Karpas-422 (cell line): ENCODE measurements around the gene DZIP1L. TPM values are rescaled to one million over a fixed set of nuclear protein-coding genes. Genes with fewer than 3 reads are reported as not detected.

Experiments
- DNase-seq: peaks from one replicate; pipeline ENCODE4 v3.0.0-alpha.2; 2015
- H2AFZ ChIP-seq: fragments of 200-600 bp; sonication (generic); 2 replicates; pipeline ENCODE4 v1.6.1; 2014; ENCODE audit warnings: antibody characterized with exemption, low read length, mixed read lengths
- H3K27ac ChIP-seq: fragments of 200-600 bp; sonication (generic); 2 replicates; pipeline ENCODE4 v1.5.1; 2014; ENCODE audit warnings: mild to moderate bottlenecking, low read length, moderate library complexity
- H3K27me3 ChIP-seq: fragments of 200-600 bp; sonication (generic); 2 replicates; pipeline ENCODE4 v1.6.1; 2014; ENCODE audit warnings: low read length, mixed read lengths
- H3K36me3 ChIP-seq: fragments of 200-600 bp; sonication (generic); 2 replicates; pipeline ENCODE4 v1.6.1; 2014; ENCODE audit warnings: low read length, mixed read lengths; ENCODE audit not compliant: insufficient read depth
- H3K4me1 ChIP-seq: fragments of 200-600 bp; sonication (generic); 2 replicates; pipeline ENCODE4 v1.6.1; 2014; ENCODE audit warnings: mild to moderate bottlenecking, low read length, mixed read lengths
- H3K4me2 ChIP-seq: fragments of 200-600 bp; sonication (generic); 2 replicates; pipeline ENCODE4 v1.6.1; 2014; ENCODE audit warnings: low read length, low read depth, mild to moderate bottlenecking; ENCODE audit not compliant: poor library complexity, severe bottlenecking
- H3K4me3 ChIP-seq: fragments of 200-600 bp; sonication (generic); 2 replicates; pipeline ENCODE4 v1.5.1; 2014; ENCODE audit warnings: mild to moderate bottlenecking, antibody characterized with exemption, low read length, mixed read lengths
- H3K79me2 ChIP-seq: fragments of 200-600 bp; sonication (generic); 2 replicates; pipeline ENCODE4 v1.6.1; 2014; ENCODE audit warnings: mild to moderate bottlenecking, low read length, mixed read lengths
- H3K9ac ChIP-seq: fragments of 200-600 bp; sonication (generic); 2 replicates; pipeline ENCODE4 v1.6.0; 2014; ENCODE audit warnings: low read length
- H3K9me2 ChIP-seq: fragments of 200-600 bp; sonication (generic), shearing (Covaris generic); replicated peaks from 2 replicates; pipeline ENCODE4 v1.6.0; 2014; ENCODE audit warnings: mild to moderate bottlenecking, low read length, moderate library complexity; ENCODE audit not compliant: insufficient read depth
- H3K9me3 ChIP-seq: fragments of 300-700, 200-600 bp; sonication (generic); 2 replicates; pipeline ENCODE4 v1.6.1; 2014; ENCODE audit warnings: low read length, mixed read lengths
- H4K20me1 ChIP-seq: fragments of 200-600 bp; sonication (generic); 2 replicates; pipeline ENCODE4 v1.6.1; 2014; ENCODE audit warnings: mild to moderate bottlenecking, antibody characterized with exemption, low read length, low read depth; ENCODE audit not compliant: insufficient read depth
- total RNA-seq: library from RNA; depleted of rRNA; stranded (reverse); fragments of >200 nt; shearing (Covaris generic); gene quantifications from 2 replicates; pipeline ENCODE4 v1.2.3, GENCODE V29; 2014; ENCODE audit warnings: low replicate concordance

DZIP1L gene
- total RNA-seq, 1 experiment from 2014 or later = not detected

- H3K9me2 ChIP-seq = no peaks in the 10 kb centered on the region
- no peaks in the 10 kb centered on the region for H3K79me2 ChIP-seq
- no peak for DNase-seq
- H2AFZ ChIP-seq = no peak overlapping the region
- no peaks in the 10 kb centered on the region for H3K36me3 ChIP-seq
- no peaks in the 10 kb centered on the region; the same call in 1 of the 2 replicates for H3K27me3 ChIP-seq
- H3K4me3 ChIP-seq = no peak overlapping the region
- H3K4me1 ChIP-seq = no peaks in the 10 kb centered on the region
- no peak overlapping the region for H3K27ac ChIP-seq
- no peak overlapping the region for H3K9ac ChIP-seq
- no peaks in the 10 kb centered on the region for H3K9me3 ChIP-seq
- H4K20me1 ChIP-seq = no peaks in the 10 kb centered on the region
- H3K4me2 ChIP-seq = no peak overlapping the region
These were observed 8.8 kb upstream of the DZIP1L start for GRCh38 chr3:138124188-138124587.

GRCh38 chr3:138119423-138119766, 4.0 kb upstream of the DZIP1L start:
- H3K79me2 ChIP-seq = no peaks in the 10 kb centered on the region
- no peak overlapping the region for H3K4me3 ChIP-seq
- H3K4me2 ChIP-seq = no peak overlapping the region
- H3K4me1 ChIP-seq = no peaks in the 10 kb centered on the region
- H4K20me1 ChIP-seq = no peaks in the 10 kb centered on the region
- no peaks in the 10 kb centered on the region for H3K36me3 ChIP-seq
- no peak overlapping the region for H3K9ac ChIP-seq
- no peak overlapping the region for H2AFZ ChIP-seq
- H3K9me3 ChIP-seq = no peaks in the 10 kb centered on the region
- H3K9me2 ChIP-seq = no peaks in the 10 kb centered on the region
- H3K27ac ChIP-seq = no peak overlapping the region
- no peak for DNase-seq
- H3K27me3 ChIP-seq = no peaks in the 10 kb centered on the region; the same call in 1 of the 2 replicates

DNA sequence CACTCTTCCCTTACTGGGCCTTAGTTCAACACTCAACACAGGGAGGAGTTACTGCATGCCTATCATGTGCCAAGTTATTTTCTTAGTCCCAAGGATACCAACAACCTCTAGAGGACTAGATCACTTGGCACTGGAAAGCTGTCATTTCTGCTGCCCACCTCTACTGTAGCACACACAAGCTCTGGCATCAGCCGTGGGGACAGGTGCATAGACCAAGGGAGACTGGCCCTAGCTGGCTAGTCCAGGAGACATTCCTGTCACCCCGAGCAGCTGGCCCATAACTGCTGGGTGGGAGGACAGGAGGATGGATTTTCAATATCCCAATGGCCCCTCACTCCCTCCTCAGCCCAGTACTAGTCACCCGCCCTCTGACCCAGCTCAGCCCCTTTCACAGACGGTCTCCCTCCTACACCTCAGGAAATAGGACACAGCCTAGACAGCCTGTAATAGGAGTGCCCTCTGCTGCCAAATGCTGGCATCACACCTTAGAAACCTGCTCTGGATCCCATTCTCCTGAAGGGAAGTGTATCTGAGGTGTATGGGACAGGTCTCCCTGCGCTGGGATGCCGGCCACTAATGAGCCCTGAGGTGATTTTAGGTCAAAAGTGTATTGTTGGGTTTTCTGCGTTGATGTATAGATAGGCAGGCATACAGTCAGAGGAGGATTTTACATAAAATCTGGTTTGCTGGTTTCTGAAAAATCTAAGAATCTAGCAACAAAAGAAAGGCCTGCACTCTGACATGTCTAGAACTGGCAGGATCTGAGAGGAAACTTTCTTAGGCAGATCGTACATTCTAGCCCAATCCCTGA, 3.4 kb upstream of the DZIP1L start:
- H3K27ac ChIP-seq = no peak overlapping the region
- no peaks in the 10 kb centered on the region; the same call in 1 of the 2 replicates for H3K27me3 ChIP-seq
- peak; percentile 80 for DNase-seq
- H3K4me2 ChIP-seq = no peak overlapping the region
- no peaks in the 10 kb centered on the region for H3K79me2 ChIP-seq
- H3K9me3 ChIP-seq = no peaks in the 10 kb centered on the region
- no peak overlapping the region for H2AFZ ChIP-seq
- H3K4me3 ChIP-seq = no peak overlapping the region
- H3K36me3 ChIP-seq = no peaks in the 10 kb centered on the region
- H3K9ac ChIP-seq = no peak overlapping the region
- no peaks in the 10 kb centered on the region for H3K4me1 ChIP-seq
- H3K9me2 ChIP-seq = no peaks in the 10 kb centered on the region
- H4K20me1 ChIP-seq = no peaks in the 10 kb centered on the region

GRCh38 chr3:138114431-138114918, 933 bp downstream of the DZIP1L start:
- Histone ChIP-seq H3K9me3 (no peaks in the 10 kb centered on the region), H3K27me3 (no peaks in the 10 kb centered on the region), H3K4me2 (no peak overlapping the region), H3K4me3 (no peak overlapping the region), H4K20me1 (no peaks in the 10 kb centered on the region), H3K79me2 (no peaks in the 10 kb centered on the region), H3K36me3 (no peaks in the 10 kb centered on the region), H2AFZ (no peak overlapping the region), H3K9me2 (no peaks in the 10 kb centered on the region), H3K4me1 (no peaks in the 10 kb centered on the region), H3K9ac (no peak overlapping the region), H3K27ac (no peak overlapping the region)
- DNase-seq = no peak

GRCh38 chr3:138113326-138113725, 2.1 kb downstream of the DZIP1L start:
- H3K27me3 ChIP-seq = no peaks in the 10 kb centered on the region
- no peaks in the 10 kb centered on the region for H3K79me2 ChIP-seq
- H3K27ac ChIP-seq = no peak overlapping the region
- no peaks in the 10 kb centered on the region for H4K20me1 ChIP-seq
- no peaks in the 10 kb centered on the region for H3K9me3 ChIP-seq
- H3K4me1 ChIP-seq = no peaks in the 10 kb centered on the region
- H3K9ac ChIP-seq = no peak overlapping the region
- H3K4me3 ChIP-seq = no peak overlapping the region
- H3K36me3 ChIP-seq = no peaks in the 10 kb centered on the region
- H3K9me2 ChIP-seq = no peaks in the 10 kb centered on the region
- H2AFZ ChIP-seq = no peak overlapping the region
- H3K4me2 ChIP-seq = no peak overlapping the region
- no peak for DNase-seq

DNA sequence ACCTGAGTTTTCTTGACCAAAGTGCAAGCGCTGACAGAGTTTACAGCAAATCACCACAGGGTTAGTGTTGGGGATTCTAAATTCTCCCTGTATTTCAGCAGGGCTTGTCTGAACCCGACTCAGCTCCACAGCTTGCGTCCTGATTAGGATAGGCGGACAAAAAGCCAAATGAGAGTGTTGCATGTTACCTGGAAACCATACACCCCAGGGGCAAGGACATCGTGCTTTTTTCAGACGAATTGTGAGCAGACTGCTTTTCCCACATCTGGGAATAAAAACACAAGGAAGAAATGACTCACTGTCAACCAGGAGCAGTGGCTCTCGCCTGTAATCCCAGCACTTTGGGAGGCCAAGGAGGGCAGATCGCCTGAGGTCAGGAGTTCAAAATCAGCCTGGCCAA, 3.0 kb downstream of the DZIP1L start:
- H3K4me1 ChIP-seq = no peaks in the 10 kb centered on the region
- no peaks in the 10 kb centered on the region for H3K9me3 ChIP-seq
- H3K9me2 ChIP-seq = no peaks in the 10 kb centered on the region
- H3K4me3 ChIP-seq = no peak overlapping the region
- no peaks in the 10 kb centered on the region for H3K27me3 ChIP-seq
- no peaks in the 10 kb centered on the region for H4K20me1 ChIP-seq
- H3K27ac ChIP-seq = no peak overlapping the region
- no peak overlapping the region for H3K4me2 ChIP-seq
- H3K9ac ChIP-seq = no peak overlapping the region
- no peak overlapping the region for H2AFZ ChIP-seq
- no peaks in the 10 kb centered on the region for H3K36me3 ChIP-seq
- no peaks in the 10 kb centered on the region for H3K79me2 ChIP-seq
- no peak for DNase-seq

- H2AFZ ChIP-seq = no peak overlapping the region
These were observed 9.8 kb downstream of the DZIP1L start for GRCh38 chr3:138105598-138105997.

GRCh38 chr3:138103466-138103865, 11.9 kb downstream of the DZIP1L start:
- no peak overlapping the region for H3K4me3 ChIP-seq
- H3K9ac ChIP-seq = no peak overlapping the region
- H3K9me3 ChIP-seq = no peaks in the 10 kb centered on the region
- H4K20me1 ChIP-seq = no peaks in the 10 kb centered on the region
- DNase-seq = no peak
- no peaks in the 10 kb centered on the region for H3K36me3 ChIP-seq
- H3K27ac ChIP-seq = no peak overlapping the region
- H2AFZ ChIP-seq = no peak overlapping the region
- no peaks in the 10 kb centered on the region for H3K9me2 ChIP-seq
- H3K79me2 ChIP-seq = no peaks in the 10 kb centered on the region
- H3K27me3 ChIP-seq = no peaks in the 10 kb centered on the region
- H3K4me2 ChIP-seq = no peak overlapping the region
- H3K4me1 ChIP-seq = no peaks in the 10 kb centered on the region

More at GRCh38 chr3:138105598-138105997, 9.8 kb downstream of the DZIP1L start:
- Histone ChIP-seq H3K79me2 (no peaks in the 10 kb centered on the region), H3K27ac (no peak overlapping the region), H3K4me1 (no peaks in the 10 kb centered on the region), H4K20me1 (no peaks in the 10 kb centered on the region), H3K9me2 (no peaks in the 10 kb centered on the region), H3K4me3 (no peak overlapping the region), H3K36me3 (no peaks in the 10 kb centered on the region), H3K4me2 (no peak overlapping the region), H3K9me3 (no peaks in the 10 kb centered on the region), H3K27me3 (no peaks in the 10 kb centered on the region), H3K9ac (no peak overlapping the region)
- no peak for DNase-seq
